HEK293T (cell line): ENCODE measurements around the gene NPAS3.

ENCODE experiments used
- ARNT ChIP-seq: fragments of 450-650 bp; IDR thresholded peaks from 2 replicates; pipeline ENCODE4 v1.6.1; 2017; ENCODE audit warnings: mild to moderate bottlenecking
- BHLHE40 ChIP-seq: fragments of 450-650 bp; IDR thresholded peaks from 2 replicates; pipeline ENCODE4 v1.6.1; 2016; ENCODE audit warnings: mild to moderate bottlenecking, moderate library complexity, borderline replicate concordance
- CTBP1 ChIP-seq: fragments of 450-650 bp; IDR thresholded peaks from 2 replicates; pipeline ENCODE4 v1.6.1; 2016; ENCODE audit warnings: borderline replicate concordance
- ELF4 ChIP-seq: fragments of 450-650 bp; IDR thresholded peaks from 2 replicates; pipeline ENCODE4 v1.6.1; 2017; ENCODE audit warnings: antibody characterized with exemption
- FOXA1 ChIP-seq: fragments of 450-650 bp; IDR thresholded peaks from 2 replicates; pipeline ENCODE4 v1.6.1; 2016; ENCODE audit warnings: mild to moderate bottlenecking
- FOXK2 ChIP-seq: fragments of 450-650 bp; IDR thresholded peaks from 2 replicates; pipeline ENCODE4 v1.6.1; 2016; ENCODE audit warnings: mild to moderate bottlenecking
- FOXM1 ChIP-seq: fragments of 450-650 bp; IDR thresholded peaks from 2 replicates; pipeline ENCODE4 v1.6.1; 2017; ENCODE audit warnings: mild to moderate bottlenecking, borderline replicate concordance
- L3MBTL2 ChIP-seq: fragments of 450-650 bp; conservative IDR thresholded peaks from 2 replicates; pipeline ENCODE4 v1.6.1; 2016; ENCODE audit warnings: mild to moderate bottlenecking
- NFRKB ChIP-seq: fragments of 450-650 bp; IDR thresholded peaks from 2 replicates; pipeline ENCODE4 v1.6.1; 2016; ENCODE audit warnings: mild to moderate bottlenecking, moderate library complexity
- SP1 ChIP-seq: fragments of 450-650 bp; IDR thresholded peaks from 2 replicates; pipeline ENCODE4 v1.6.1; 2017
- ZNF384 ChIP-seq: fragments of 450-650 bp; IDR thresholded peaks from 2 replicates; pipeline ENCODE4 v1.6.1; 2016
- TF ChIP-seq, protein P1 (sequence below): fragments of 450-650 bp; IDR thresholded peaks from 2 replicates; pipeline ENCODE4 v1.6.1; 2016

DNA sequence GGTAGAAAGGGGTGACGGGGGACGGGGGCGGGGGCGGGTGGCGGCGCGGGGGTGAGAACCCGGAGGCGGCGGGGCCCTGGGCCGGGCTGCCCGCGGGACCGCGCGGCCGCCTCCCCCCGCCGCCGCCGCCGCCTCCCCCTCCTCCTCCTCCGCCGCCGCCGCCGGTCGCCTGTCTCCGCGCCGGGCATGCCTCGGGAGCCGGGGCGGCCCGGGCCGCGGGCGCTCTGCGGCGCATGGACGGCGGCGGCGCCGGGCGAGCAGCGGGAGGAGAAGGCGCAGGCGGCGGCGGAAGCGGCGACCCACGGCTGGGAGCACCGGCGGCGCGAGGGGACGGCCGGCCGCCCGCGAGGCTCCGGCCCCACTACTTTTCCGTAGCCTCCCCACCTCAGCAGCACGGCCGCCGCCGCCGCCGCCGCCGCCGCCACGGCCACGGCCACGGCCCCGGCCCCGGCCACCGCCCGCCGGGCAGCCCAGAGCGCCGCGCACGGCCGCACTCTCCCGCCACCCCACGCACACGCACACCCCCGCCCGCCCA lies at the start of gene NPAS3:
- TF ChIP-seq, protein P1, sequence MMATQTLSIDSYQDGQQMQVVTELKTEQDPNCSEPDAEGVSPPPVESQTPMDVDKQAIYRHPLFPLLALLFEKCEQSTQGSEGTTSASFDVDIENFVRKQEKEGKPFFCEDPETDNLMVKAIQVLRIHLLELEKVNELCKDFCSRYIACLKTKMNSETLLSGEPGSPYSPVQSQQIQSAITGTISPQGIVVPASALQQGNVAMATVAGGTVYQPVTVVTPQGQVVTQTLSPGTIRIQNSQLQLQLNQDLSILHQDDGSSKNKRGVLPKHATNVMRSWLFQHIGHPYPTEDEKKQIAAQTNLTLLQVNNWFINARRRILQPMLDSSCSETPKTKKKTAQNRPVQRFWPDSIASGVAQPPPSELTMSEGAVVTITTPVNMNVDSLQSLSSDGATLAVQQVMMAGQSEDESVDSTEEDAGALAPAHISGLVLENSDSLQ, result no peak
- TF ChIP-seq L3MBTL2 (no peak), BHLHE40 (no peak), ARNT (no peak), SP1 (no peak), NFRKB (no peak), CTBP1 (no peak), FOXA1 (no peak), FOXK2 (no peak), ZNF384 (no peak), ELF4 (no peak), FOXM1 (no peak)
